Stimulated activated CD8-positive, alpha-beta memory T cell treated with anti-CD3 and anti-CD28 coated beads, Interleukin-15, amount 100 ng/mL, for 4 hours (primary cell): Measurements from ENCODE around the gene PTPRCAP.
"Not testable (repeated sequence)": the region's sequence is repeated elsewhere in the genome, so short reads cannot be mapped to it uniquely, and the experiment has no call there.

ENCODE experiments used
- DNase-seq, 2 donors: peaks; one replicate each; pipeline ENCODE4 v3.0.0-alpha.2; 2020; ENCODE audit warnings: low read depth in 2 of 2

PTPRCAP gene

DNA sequence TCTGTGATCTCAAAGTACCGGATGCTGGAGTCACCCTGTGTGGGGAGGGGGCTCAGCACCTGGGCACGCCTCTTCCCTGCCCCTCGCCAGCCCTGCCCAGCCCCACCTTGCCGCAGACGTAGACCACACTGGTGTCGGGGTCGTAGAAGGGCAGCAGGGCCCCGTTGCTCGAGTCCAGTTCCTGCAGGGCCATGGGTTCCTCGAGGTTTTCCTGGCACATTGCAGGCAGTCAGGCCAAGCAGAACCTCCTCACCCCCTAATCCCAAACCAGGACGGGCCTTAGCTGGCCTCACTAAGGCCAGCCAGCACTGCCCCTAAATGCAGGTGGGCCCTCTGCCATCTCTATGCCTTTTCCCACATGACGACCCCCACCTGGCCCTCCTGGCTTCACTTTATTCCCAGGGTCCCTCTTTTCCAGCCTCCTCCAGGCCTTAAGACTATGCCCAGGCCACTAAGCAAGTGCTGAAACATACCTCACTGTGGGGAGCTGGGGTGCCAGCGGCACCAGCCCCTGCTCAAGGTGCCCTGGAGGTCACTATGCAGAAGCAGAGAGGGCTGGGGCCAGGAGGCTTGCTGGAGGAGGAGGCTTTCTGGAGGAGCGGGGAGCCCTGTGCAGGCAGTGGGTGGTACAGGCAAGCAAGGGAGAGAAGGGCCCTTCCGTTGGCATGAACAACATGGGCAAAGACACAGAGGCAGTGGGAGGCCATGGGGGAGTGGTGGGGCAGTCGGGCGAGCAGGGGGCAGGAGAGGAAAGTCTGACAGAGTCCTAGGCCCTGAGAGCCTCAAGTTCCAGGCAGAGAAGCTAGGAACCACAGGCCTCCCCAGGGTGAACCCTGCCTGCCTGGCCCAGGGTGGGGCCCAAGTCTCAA lies 3.0 kb upstream of the PTPRCAP start:
- no peak for DNase-seq

DNA sequence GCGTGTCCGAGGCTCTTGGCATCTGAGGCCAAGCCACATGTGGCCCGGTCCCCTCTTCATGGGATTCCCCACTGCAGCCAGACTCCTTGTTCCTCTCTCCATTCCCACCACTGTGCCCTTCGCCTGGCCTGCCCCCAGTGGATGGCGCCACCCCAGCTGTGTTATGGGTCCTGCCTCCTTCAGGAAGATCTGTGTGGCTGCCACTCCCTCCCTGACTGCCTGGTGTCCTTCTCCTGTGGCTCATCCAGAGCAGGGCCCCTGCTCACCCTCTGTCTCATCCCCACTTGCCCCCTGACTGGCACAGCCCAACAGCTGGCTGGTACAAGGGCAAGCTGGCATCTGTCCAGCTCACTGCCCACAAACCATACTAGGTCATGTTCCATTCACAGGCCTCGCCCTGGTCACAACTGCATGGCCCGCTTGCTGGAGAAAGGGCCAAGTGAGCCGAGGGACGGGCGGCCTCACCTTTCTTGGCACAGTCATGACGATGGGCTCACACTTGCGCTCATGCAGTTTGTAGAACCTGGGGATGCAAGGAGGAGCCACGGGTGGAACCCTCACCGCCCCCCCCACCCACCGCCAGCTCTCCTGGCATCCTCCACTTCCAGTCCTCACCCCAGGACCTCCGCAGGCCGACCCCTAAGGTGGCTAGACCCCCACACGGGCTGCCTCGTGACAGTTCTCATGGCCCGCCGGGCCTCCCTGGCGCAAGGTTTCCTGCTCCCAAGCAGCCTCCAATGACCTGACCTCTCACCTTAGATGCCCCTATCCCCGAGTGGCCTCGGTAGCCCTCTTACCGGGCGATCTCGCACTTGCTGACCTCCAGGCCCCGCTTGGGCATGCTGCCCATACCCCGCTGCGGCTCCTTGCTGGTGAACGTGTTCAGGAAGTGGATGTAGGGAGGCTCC lies 2.1 kb upstream of the PTPRCAP start:
- DNase-seq = no peak

DNA sequence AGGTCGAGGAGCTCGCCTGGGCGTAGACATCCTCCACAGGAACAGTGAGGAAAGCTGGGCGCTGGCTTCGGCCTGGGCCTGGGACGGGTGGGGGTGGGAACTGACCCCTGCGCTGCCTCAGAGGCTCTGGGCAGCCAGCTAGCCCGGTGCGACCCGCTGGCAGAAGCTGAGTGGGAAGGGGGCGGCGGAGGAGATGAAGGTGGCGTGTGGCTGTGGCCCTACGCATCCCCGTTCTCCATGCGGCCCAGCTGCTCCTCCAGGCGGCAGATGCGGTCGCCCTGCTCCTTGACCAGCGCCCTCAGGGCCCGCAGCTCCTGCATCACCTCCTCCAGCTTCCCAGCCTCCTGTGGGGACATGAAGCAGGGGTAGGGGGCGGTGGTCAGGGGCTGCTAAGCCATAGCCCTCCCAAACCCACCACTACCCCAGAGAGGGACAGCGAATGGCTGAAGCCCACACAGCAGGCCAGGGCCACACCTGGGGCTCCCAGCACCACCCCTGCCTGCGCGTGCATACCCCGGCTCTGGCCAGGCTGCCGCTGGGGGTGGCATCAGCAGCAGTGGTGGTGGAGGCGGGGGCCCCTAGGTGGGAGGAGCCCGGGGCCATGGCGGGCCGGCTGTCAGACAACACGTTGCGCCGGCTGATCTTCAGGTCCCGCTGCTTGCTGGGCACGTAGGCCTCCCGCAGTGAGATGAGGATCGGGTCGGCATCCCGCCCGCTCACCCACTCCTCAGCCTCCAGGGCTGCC lies 848 bp upstream of the PTPRCAP start:
- DNase-seq = peak; percentile 50 to 51

DNA sequence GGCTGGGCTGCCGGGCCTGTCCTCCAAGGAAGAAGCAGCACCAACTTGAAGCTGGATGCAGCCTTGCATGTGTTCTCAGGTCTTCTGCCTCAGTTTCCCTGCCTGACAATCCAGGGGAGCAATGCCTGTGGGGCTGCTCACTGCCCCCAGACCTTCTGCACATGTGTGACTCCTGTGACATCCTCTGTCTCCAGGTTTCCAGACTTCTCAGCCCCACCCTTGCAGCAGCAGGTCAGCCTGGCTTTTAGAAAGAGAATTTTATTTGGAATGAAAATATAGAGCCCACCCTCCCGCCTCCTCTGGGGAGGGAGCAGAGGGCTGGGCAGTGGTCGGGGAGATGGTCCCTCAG lies 301 bp upstream of the PTPRCAP start:
- DNase-seq = no peak

DNA sequence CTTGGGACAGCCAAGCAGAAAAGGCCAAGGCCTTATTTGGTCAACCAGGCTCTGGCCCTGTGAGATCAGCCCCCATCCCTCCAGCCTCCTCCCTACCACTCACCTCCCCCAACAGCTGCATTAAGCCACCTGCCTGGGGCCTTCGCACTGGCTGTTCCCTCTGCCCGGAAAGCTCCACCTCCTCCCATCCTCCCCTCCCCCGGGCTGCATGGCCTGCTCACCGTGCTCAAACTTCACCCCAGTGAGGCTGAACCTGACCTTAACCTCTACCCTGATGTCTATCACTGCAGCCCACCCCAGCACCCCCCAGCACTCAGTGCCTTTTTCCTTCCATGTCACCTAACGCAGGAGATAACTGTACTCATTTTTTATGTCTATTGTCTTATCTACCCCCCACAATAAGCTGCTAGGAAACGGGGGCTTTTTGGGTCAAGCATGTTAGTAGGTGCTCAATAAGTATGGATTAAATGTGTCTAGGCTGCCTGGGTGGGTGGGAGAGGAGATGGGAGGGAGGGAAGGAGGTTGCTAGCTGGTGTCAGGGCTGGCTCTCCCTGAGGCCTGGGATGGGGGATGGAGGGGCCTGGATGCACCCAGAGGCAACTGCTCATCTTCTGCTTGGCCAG lies 912 bp downstream of the PTPRCAP start:
- peak in 1 of 2 donors; percentile 35 for DNase-seq

DNA sequence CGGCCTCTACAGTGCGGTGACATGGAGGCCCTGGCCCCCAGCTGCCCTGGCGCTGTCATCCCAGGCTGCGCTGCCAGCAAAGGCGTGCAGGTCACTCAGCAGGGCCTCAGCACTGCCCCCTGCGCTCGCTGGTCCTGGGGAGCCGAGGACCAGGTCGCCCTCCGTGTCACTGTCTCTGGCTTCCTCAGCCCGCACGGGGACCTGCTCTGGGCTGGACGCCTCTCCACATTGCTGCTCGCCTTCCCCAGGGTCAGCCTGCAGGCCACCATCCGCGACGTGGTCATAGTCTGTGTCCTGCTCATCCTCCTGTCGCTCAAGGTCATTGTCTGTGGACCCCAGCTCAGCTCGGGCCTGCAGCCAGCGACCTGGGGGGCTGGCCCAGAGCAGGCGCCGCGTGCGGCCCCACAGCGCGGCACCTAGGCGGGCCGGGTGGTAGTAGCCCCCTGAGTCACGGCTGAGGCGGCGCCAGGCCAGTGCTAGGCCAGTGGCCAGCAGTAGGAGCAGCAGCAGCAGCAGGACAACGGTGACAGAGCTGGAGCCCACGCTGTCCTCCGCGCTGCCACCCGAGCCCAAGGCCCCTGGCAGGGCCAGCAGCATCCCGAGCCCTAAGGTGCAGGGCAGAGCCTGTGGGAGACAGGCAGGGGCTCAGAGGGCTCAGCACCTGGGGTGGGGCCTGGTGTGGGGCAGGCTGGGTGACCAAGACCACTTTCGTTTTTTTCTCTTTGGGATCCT lies 1.6 kb downstream of the PTPRCAP start:
- DNase-seq = no peak

DNA sequence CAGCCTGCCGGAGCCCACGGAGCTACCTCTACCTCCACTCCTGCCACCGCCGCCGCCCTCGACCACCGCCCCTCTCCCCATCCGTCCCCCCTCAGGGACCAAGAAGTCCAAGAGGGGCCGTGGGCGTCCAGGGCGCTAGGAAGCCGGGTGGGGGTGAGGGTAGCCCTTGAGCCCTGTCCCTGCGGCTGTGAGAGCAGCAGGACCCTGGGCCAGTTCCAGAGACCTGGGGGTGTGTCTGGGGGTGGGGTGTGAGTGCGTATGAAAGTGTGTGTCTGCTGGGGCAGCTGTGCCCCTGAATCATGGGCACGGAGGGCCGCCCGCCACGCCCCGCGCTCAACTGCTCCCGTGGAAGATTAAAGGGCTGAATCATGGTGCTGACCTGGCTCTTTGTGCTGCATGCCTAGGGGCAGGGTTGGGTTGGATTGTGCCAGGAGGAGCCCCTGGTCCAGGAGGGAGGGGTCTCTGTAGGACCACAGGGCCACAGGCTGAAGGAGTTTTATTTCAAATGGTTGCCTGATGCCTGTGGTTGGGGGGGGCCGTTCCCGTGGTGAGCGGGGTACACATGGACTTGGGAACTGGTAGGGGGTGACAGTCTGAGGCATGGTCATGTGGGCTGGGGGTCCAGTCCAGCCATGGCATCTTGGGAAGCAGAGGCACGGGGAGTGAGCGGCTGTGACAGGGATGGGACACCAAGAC lies 2.3 kb downstream of the PTPRCAP start:
- no peak for DNase-seq

DNA sequence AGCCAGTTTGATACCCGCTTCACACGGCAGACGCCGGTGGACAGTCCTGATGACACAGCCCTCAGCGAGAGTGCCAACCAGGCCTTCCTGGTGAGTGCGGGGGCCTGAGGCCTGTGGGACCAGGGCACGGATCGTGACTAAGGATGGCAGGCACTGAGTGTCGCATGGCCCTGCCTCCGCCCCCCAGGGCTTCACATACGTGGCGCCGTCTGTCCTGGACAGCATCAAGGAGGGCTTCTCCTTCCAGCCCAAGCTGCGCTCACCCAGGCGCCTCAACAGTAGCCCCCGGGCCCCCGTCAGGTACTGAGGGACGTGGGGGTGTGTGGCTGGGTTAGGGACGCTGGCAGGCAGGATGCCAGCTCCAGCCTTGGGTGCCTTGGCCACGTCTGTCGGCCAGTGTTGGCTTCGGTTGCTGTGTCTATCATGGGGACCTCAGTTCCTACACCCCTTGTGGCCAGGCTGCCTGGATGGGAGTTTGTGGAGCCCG lies 3.0 kb downstream of the PTPRCAP start:
- DNase-seq = no peak

DNA sequence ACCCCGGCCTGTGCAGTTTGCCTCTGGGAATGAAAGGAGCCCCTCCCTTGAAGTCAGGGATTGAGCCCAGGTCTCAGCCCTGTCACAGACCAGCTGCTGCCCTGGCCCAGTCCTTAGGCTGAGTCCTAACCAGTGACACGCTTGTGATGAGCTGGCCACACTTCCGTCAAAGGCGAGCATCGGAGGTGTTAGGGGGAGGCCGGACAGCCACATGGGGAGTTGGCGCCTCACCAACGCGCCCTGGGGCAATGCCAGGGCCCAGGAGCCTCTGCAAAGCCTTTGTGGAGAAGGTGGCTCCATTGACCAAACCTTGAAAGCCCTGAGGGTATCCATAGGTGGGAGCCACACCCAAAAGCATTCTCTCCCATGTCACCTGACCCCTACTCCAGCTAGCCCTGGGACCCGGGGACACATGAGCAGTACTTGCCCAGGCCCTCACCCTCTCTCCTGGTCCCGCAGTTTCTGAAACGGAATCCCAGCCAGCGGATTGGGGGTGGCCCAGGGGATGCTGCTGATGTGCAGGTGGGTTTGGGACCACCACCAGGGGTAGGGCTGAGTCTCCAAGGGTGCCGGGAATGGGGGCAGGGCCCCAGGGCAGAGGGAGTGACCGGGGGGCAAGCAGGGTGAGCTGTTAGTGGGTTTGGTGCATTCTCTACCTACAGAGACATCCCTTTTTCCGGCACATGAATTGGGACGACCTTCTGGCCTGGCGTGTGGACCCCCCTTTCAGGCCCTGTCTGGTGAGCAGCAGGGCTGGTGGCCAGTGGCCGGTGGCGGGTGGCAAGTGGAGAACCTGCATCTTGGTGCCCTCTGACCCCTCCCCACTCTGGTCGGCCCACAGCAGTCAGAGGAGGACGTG lies 3.7 kb downstream of the PTPRCAP start:
- DNase-seq = no peak

DNA sequence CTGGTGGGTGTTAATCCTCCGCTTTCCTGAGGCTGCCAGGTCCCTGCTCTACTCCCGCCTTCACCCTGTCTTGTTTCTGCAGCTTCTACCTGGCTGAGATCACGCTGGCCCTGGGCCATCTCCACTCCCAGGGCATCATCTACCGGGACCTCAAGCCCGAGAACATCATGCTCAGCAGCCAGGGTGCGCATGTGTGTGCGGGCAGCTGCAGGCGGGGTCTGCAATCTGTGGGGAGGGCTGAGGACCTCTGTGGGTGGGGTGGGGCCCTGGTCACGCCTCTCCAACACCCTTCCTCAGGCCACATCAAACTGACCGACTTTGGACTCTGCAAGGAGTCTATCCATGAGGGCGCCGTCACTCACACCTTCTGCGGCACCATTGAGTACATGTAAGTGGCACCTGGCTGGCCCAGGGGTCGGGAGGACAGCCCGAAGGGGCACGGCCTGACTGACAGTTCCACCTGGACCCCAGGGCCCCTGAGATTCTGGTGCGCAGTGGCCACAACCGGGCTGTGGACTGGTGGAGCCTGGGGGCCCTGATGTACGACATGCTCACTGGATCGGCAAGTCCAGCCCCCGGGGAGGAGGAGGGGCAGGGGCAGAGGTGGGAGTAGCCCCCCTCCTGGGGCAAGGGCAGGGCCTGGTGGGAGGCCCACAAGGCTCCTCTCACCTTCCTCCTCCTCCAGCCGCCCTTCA lies 4.7 kb downstream of the PTPRCAP start:
- DNase-seq = no peak

DNA sequence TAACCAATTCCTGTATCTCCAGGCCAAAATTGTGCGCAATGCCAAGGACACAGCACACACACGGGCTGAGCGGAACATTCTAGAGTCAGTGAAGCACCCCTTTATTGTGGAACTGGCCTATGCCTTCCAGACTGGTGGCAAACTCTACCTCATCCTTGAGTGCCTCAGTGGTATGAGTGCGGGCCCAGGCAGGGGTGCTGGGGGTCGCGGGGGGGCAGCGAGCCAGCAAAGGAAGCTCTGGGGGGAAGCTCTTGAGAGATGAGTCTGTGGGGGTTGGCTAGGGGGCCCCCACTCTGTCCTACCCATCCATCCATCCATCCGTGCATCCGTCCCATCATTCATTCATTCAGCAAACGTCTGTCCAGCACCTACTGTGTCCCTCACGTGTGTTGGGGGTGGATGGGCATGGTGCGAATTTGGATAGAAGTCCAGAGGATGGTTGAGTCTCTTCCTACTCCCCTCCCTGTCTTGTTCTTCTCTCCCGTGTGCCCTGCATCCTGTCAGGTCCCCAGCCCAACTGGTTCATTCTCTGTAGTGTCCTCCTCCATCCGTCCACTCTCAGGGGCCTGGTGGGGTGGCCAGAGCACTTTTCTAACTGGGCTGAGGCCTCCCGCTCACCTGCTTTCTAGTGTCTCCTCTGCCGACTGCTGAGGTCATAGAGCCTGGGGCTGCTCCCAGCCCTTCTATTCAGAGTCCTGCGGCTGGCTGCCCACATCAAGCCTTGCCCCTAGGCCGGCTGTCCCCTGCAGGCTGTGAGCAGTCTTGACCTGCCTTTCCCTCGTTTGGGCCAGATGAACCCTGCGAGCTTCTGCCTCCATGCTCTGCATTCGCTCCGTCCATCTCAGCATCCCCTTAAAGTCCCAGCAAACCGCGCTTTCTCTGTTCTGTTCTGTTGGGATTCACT lies 5.9 kb downstream of the PTPRCAP start:
- DNase-seq = no peak

DNA sequence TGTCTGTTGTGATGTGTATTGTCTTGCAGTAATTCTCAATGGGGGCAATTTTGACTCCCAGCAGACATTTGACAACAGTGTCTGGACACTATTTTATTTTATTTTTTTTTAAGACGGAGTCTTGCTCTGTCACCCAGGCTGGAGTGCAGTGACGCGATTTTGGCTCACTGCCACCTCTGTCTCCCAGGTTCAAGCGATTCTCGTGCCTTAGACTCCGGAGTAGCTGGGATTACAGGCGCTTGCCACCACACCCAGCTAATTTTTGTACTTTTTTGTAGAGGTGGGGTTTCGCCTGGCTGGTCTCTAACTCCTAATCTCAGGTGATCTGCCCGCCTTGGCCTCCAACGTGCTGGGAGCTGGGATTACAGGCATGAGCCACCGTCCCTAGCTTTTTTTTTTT lies 7.8 kb downstream of the PTPRCAP start:
- DNase-seq = no peak

DNA sequence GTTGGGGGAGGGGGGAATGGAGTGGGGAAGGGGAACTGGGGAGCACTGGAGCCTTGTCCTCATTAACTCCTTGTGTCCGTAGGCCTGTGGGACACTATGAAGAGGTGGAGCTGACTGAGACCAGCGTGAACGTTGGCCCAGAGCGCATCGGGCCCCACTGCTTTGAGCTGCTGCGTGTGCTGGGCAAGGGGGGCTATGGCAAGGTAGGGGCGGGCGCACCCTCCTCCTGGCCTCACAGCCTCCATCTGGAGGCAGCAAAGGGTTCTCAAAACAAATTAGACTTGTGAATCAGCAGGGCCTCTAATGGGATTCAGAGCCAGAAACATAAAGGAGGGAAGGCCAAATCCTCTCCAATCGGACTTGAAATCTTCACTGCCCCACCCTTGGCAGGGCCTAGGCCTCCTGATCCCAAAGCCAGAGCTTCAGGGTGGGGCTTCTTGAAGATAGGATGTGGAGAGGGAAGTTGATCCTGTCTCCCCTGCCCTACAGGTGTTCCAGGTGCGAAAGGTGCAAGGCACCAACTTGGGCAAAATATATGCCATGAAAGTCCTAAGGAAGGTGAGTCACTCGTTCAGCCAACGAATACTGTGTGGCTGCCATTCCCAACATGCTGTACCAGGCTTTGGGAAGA lies 8.3 kb downstream of the PTPRCAP start:
- DNase-seq = no peak

DNA sequence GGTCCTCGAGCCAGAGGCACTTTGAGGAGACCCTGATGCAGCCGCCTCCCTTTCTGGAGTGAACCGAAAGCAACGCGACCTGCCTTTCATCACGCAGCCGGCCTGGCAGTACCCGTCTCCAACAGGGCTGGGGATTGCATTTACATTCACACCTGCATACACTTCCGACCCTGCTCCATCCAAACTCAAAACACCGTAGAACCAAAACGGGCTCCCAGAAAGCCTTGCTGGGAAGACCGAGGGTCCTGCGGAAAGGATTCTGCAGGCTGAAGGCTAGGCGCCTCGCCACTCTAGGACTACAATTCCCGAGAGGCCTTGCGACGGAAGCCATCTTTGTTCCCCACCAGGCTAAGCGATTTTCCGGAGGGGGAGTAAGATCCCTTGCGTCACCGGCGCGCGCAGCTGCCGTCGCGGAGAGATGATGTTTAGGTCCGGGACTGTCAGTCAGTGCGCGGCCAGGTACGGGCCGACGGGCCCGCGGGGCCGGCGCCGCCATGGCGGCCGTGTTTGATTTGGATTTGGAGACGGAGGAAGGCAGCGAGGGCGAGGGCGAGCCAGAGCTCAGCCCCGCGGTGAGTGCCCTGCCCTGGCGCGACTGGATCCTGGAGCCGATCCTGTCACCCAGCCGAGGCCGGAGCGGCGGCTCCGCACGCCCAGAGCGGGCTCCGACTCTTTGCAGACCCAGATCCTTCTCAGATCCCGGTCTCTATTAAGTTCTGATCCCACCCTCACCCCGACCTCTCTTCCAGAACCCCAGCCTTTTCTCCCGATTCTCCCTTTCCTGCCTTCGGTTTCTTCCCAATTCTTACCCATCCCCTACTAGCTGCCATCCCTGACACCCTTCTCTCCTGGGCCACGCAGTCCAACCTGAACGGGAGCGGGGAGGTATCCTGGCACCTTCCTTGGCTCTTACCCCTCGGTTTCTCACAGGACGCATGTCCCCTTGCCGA lies 9.2 kb downstream of the PTPRCAP start, which contains the start of gene RPS6KB2:
RPS6KB2 (plus strand) TSS at position 443 of the 950 bp plus-strand sequence; CDS start at position 495, 52 bp downstream.
- DNase-seq = peak; percentile 98

DNA sequence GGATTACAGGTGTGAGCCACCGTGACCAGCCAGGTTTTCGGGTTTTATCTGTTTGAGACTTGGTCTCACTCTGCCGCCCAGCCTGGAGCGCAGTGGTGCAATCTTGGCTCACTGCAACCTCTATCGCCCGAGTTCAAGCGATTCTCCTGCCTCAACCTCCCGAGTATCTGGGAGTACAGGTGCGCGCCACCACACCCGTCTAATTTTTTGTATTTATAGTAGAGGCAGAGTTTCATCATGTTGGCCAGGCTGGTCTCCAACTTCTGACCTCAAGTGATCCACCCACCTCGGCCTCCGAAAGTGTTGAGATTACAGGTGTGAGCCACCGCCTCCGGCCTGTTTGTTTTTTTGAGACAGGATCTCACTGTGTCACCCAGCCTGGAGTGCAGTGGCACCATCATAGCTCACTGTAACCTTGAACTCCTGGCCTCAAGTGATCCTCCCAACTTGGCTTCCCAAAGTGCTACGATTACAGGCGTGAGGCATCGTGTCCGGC lies 10.1 kb downstream of the PTPRCAP start:
- not testable (repeated sequence) for DNase-seq
